ENCODE data around the gene RBM19.

DNA sequence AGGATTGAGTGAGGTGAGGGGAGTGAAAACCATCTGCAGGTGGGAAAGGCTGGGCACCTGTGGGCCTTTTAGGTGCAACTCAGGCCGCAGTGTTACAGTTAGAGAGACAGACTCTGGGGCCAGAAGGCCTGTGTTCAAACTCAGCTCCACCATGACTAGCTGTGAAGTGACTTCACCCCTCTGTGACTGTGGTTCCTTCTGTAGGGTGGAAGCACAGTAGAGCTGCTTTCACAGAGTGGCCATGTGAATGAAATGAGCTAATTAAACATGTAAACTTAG lies 25.0 kb downstream of the RBM19 start:
- TF ChIP-seq POLR2A (IDR thresholded peaks at IDR 0.05), result no peak
- TF ChIP-seq, protein P1, sequence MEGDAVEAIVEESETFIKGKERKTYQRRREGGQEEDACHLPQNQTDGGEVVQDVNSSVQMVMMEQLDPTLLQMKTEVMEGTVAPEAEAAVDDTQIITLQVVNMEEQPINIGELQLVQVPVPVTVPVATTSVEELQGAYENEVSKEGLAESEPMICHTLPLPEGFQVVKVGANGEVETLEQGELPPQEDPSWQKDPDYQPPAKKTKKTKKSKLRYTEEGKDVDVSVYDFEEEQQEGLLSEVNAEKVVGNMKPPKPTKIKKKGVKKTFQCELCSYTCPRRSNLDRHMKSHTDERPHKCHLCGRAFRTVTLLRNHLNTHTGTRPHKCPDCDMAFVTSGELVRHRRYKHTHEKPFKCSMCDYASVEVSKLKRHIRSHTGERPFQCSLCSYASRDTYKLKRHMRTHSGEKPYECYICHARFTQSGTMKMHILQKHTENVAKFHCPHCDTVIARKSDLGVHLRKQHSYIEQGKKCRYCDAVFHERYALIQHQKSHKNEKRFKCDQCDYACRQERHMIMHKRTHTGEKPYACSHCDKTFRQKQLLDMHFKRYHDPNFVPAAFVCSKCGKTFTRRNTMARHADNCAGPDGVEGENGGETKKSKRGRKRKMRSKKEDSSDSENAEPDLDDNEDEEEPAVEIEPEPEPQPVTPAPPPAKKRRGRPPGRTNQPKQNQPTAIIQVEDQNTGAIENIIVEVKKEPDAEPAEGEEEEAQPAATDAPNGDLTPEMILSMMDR (IDR thresholded peaks at IDR 0.05), result no peak

Data from lower leg skin (tissue), 3 donors.